OCI-LY1 (cell line): Measurements from ENCODE around the gene CD84.

ENCODE experiments used
- H2AFZ ChIP-seq: fragments of 200-600 bp; sonication (generic), shearing (Covaris generic); 2 replicates; pipeline ENCODE4 v1.6.0; 2014; ENCODE audit warnings: antibody characterized with exemption, mild to moderate bottlenecking, low read length
- H3F3A ChIP-seq: fragments of 200-600 bp; sonication (generic), shearing (Covaris generic); 2 replicates; pipeline ENCODE4 v1.6.0; 2014; ENCODE audit warnings: mild to moderate bottlenecking, antibody characterized with exemption, low read length, moderate library complexity; ENCODE audit not compliant: insufficient read depth
- H3K27ac ChIP-seq: fragments of 200-600 bp; sonication (generic); 2 replicates; pipeline ENCODE4 v1.5.1; 2014; ENCODE audit warnings: low read length, mixed run types, mild to moderate bottlenecking, low read depth; ENCODE audit not compliant: poor library complexity, severe bottlenecking
- H3K27me3 ChIP-seq: fragments of 200-600 bp; sonication (generic); 2 replicates; pipeline ENCODE4 v1.6.0; 2014; ENCODE audit warnings: antibody characterized with exemption, mild to moderate bottlenecking, low read length, moderate library complexity; ENCODE audit not compliant: insufficient read depth
- H3K36me3 ChIP-seq: fragments of 200-600 bp; sonication (generic); 2 replicates; pipeline ENCODE4 v1.6.1; 2014; ENCODE audit warnings: mild to moderate bottlenecking, antibody characterized with exemption, low read length, moderate library complexity, mixed read lengths; ENCODE audit not compliant: insufficient read depth
- H3K4me1 ChIP-seq: fragments of 200-600 bp; sonication (generic); 2 replicates; pipeline ENCODE4 v1.5.1; 2014; ENCODE audit warnings: mild to moderate bottlenecking, low read length, moderate library complexity; ENCODE audit not compliant: insufficient read depth, severe bottlenecking
- H3K4me2 ChIP-seq: fragments of 200-600 bp; sonication (generic), shearing (Covaris generic); 2 replicates; pipeline ENCODE4 v1.6.1; 2014; ENCODE audit warnings: low read length
- H3K4me3 ChIP-seq: fragments of 200-600 bp; sonication (generic); 2 replicates; pipeline ENCODE4 v1.5.1; 2014; ENCODE audit warnings: low read length, low read depth, mild to moderate bottlenecking, mixed read lengths; ENCODE audit not compliant: poor library complexity, severe bottlenecking
- H3K79me2 ChIP-seq: fragments of 200-600 bp; shearing (Covaris generic); 2 replicates; pipeline ENCODE4 v1.6.1; 2016; ENCODE audit warnings: mixed run types, low read length, mixed read lengths; ENCODE audit not compliant: insufficient read depth
- H3K9ac ChIP-seq: fragments of 200-600 bp; sonication (generic), shearing (Covaris generic); 2 replicates; pipeline ENCODE4 v1.6.1; 2014; ENCODE audit warnings: mild to moderate bottlenecking, low read length, mixed read lengths
- H3K9me2 ChIP-seq: fragments of 200-600 bp; sonication (generic), shearing (Covaris generic); 2 replicates; pipeline ENCODE4 v1.6.1; 2014; ENCODE audit warnings: low read depth, mild to moderate bottlenecking, low read length, mixed read lengths
- H3K9me3 ChIP-seq: fragments of 200-600 bp; shearing (Covaris generic); 2 replicates; pipeline ENCODE4 v1.6.1; 2014; ENCODE audit warnings: low read length, mixed read lengths
- H4K20me1 ChIP-seq: fragments of 200-600 bp; sonication (generic), shearing (Covaris generic); 2 replicates; pipeline ENCODE4 v1.6.0; 2016; ENCODE audit warnings: mild to moderate bottlenecking, low read length; ENCODE audit not compliant: insufficient read depth
- CTCF ChIP-seq: fragments of 200-600 bp; sonication (generic), shearing (Covaris generic); IDR thresholded peaks from 2 replicates; pipeline ENCODE4 v1.5.1; 2017; ENCODE audit warnings: mild to moderate bottlenecking, antibody characterized with exemption, low read length, moderate library complexity, mixed read lengths
- EZH2 ChIP-seq: fragments of 200-600 bp; sonication (generic), shearing (Covaris generic); IDR thresholded peaks from 2 replicates; pipeline ENCODE4 v1.8.0; 2017; ENCODE audit warnings: borderline replicate concordance, mixed run types, mild to moderate bottlenecking, antibody characterized with exemption, low read length, moderate library complexity, mixed read lengths

Gene CD84

DNA sequence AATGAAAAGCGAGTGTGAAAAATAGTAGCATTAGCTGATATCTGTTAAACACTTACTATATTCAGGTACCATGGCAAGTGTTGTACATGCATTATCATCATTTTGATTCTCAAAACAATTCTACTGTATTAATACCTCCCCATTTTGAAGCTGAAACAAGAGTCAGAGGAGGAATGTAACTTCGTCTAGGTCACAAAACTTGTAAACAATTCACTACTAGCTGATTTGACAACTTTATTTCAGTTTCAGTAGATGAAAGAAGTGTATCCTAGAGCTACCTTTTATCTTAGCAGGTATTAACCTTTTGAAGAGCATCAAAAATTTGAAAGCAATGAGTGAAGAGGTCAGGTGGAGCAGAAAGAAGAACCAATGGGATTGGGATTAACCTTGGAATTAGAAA, 1.6 kb downstream of the CD84 start:
- Histone ChIP-seq H3K9me2 (no peaks in the 10 kb centered on the region), H3K4me1 (peaks cover 63% of the 10 kb centered on the region), H3K4me2 (peak overlapping the region; percentile 87), H3K27ac (peak overlapping the region; percentile 77), H4K20me1 (no peaks in the 10 kb centered on the region), H3K36me3 (no peaks in the 10 kb centered on the region), H3K4me3 (peak overlapping the region; percentile 67), H3K79me2 (peaks cover 10% of the 10 kb centered on the region; the same call in 1 of the 2 replicates), H2AFZ (no peak overlapping the region), H3K9ac (peak overlapping the region; percentile 82), H3K9me3 (no peaks in the 10 kb centered on the region), H3F3A (no peaks in the 10 kb centered on the region), H3K27me3 (no peaks in the 10 kb centered on the region)
- TF ChIP-seq EZH2 (no peak), CTCF (no peak)

GRCh38 chr1:160576884-160577283, 2.4 kb downstream of the CD84 start:
- H3K4me1 ChIP-seq = peaks cover 63% of the 10 kb centered on the region
- H2AFZ ChIP-seq = no peak overlapping the region
- peak overlapping the region; percentile 67 for H3K4me3 ChIP-seq
- H3K79me2 ChIP-seq = peaks cover 10% of the 10 kb centered on the region; the same call in 1 of the 2 replicates
- no peaks in the 10 kb centered on the region for H3K9me3 ChIP-seq
- TF ChIP-seq CTCF (no peak), EZH2 (no peak)
- no peaks in the 10 kb centered on the region for H3F3A ChIP-seq
- no peaks in the 10 kb centered on the region for H3K27me3 ChIP-seq
- peak overlapping the region; percentile 87 for H3K4me2 ChIP-seq
- H3K9ac ChIP-seq = peak overlapping the region; percentile 82; the same call in 1 of the 2 replicates
- peak overlapping the region; percentile 77 for H3K27ac ChIP-seq
- no peaks in the 10 kb centered on the region for H3K9me2 ChIP-seq
- H4K20me1 ChIP-seq = no peaks in the 10 kb centered on the region
- no peaks in the 10 kb centered on the region for H3K36me3 ChIP-seq

DNA sequence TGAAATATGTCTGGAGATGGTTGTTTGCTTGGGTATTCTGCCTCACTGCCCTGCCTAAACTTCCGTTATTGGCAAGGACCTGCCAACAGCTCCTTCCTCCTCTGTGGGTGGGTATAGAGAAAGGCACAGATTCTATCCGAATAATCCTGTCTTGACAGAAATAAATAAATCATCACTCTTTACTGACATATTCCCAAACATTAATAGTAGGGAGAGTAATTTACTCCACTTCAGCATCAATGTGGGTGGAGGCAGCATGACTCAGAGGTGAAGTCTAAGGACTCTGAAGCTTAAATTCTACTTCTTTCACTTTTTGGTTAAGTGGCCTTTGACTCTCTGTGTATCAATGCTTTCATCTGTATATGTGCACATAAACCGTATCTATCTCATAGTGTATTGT, 2.9 kb downstream of the CD84 start:
- Histone ChIP-seq H4K20me1 (no peaks in the 10 kb centered on the region), H3K27me3 (no peaks in the 10 kb centered on the region), H3K4me2 (peak overlapping the region; percentile 87), H3K4me1 (peaks cover 63% of the 10 kb centered on the region), H3K79me2 (peaks cover 10% of the 10 kb centered on the region; the same call in 1 of the 2 replicates), H3K27ac (peak overlapping the region; percentile 77), H3K4me3 (peak overlapping the region; percentile 67), H2AFZ (no peak overlapping the region), H3F3A (no peaks in the 10 kb centered on the region), H3K9me2 (no peaks in the 10 kb centered on the region), H3K9ac (peak overlapping the region; percentile 16; the same call in 1 of the 2 replicates), H3K36me3 (no peaks in the 10 kb centered on the region), H3K9me3 (no peaks in the 10 kb centered on the region)
- no peak for TF ChIP-seq CTCF
- no peak for TF ChIP-seq EZH2
